ENCODE measurements around the gene TNRC6A. TPM values are rescaled to one million over a fixed set of nuclear protein-coding genes. Genes with fewer than 3 reads are reported as not detected.
"Not testable (repeated sequence)": the region's sequence is repeated elsewhere in the genome, so short reads cannot be mapped to it uniquely, and the experiment has no call there.

Gene TNRC6A
- total RNA-seq, 1 donor from 2014 or later = 34.3 TPM

- peaks cover 21% of the 10 kb centered on the region for H3K4me1 ChIP-seq
- intact Hi-C loops (cut with micrococcal nuclease) = no loop called here
- no peak overlapping the region for H3K4me3 ChIP-seq
- DNase-seq = no peak
- peaks cover 10% of the 10 kb centered on the region for H3K9me3 ChIP-seq (replicated peaks)
- no peaks in the 10 kb centered on the region for H3K27me3 ChIP-seq (ENCODE audit: low read depth)
- H3K27ac ChIP-seq (replicated peaks) = peak overlapping the region; percentile 82
- TF ChIP-seq CTCF (IDR thresholded peaks at IDR 0.05; ENCODE audit: borderline replicate concordance) = no peak
- H3K36me3 ChIP-seq = no peaks in the 10 kb centered on the region
These were observed 27.9 kb upstream of the TNRC6A start for GRCh38 chr16:24701521-24701951.

- H3K4me1 ChIP-seq; H3K4me3 ChIP-seq; H3K27ac ChIP-seq (replicated peaks); DNase-seq; H3K36me3 ChIP-seq; H3K27me3 ChIP-seq (ENCODE audit: low read depth); H3K9me3 ChIP-seq (replicated peaks); intact Hi-C loops (cut with micrococcal nuclease): not testable (repeated sequence)
These were observed 21.7 kb upstream of the TNRC6A start for GRCh38 chr16:24707760-24708159.

- no peak overlapping the region for H3K4me3 ChIP-seq
- intact Hi-C loops (cut with micrococcal nuclease) = loop anchor here (10.0 kb wide), 1 partner anchor 61 kb away; no protein-coding TSS in a partner anchor
- no peaks in the 10 kb centered on the region for H3K27me3 ChIP-seq (ENCODE audit: low read depth)
- no peak for DNase-seq
- H3K9me3 ChIP-seq (replicated peaks) = peaks cover 11% of the 10 kb centered on the region
- H3K4me1 ChIP-seq = peaks cover 10% of the 10 kb centered on the region
- no peak for TF ChIP-seq CTCF (IDR thresholded peaks at IDR 0.05; ENCODE audit: borderline replicate concordance)
- H3K36me3 ChIP-seq = no peaks in the 10 kb centered on the region
- H3K27ac ChIP-seq (replicated peaks) = no peak overlapping the region
These were observed 16.1 kb upstream of the TNRC6A start for GRCh38 chr16:24713379-24713778.

- Histone ChIP-seq H3K27ac (replicated peaks) (no peak overlapping the region), H3K4me1 (peaks cover 10% of the 10 kb centered on the region), H3K9me3 (replicated peaks) (peaks cover 11% of the 10 kb centered on the region), H3K36me3 (no peaks in the 10 kb centered on the region), H3K4me3 (no peak overlapping the region), H3K27me3 (ENCODE audit: low read depth) (no peaks in the 10 kb centered on the region)
- intact Hi-C loops (cut with micrococcal nuclease) = loop anchor here (10.0 kb wide), 1 partner anchor 57 kb away; no protein-coding TSS in a partner anchor
- DNase-seq = no peak
- no peak for TF ChIP-seq CTCF (IDR thresholded peaks at IDR 0.05; ENCODE audit: borderline replicate concordance)
These were observed 12.0 kb upstream of the TNRC6A start for GRCh38 chr16:24717411-24717810.

GRCh38 chr16:24718967-24719521 is 10.4 kb upstream of the TNRC6A start:
- Histone ChIP-seq H3K4me3 (no peak overlapping the region), H3K27ac (replicated peaks) (no peak overlapping the region), H3K4me1 (peaks cover 10% of the 10 kb centered on the region), H3K27me3 (ENCODE audit: low read depth) (no peaks in the 10 kb centered on the region), H3K36me3 (no peaks in the 10 kb centered on the region), H3K9me3 (replicated peaks) (no peaks in the 10 kb centered on the region)
- no peak for TF ChIP-seq CTCF (IDR thresholded peaks at IDR 0.05; ENCODE audit: borderline replicate concordance)
- intact Hi-C loops (cut with micrococcal nuclease) = loop anchor here (10.0 kb wide), 1 partner anchor 56 kb away; no protein-coding TSS in a partner anchor
- DNase-seq = no peak

GRCh38 chr16:24721830-24722238 is 7.6 kb upstream of the TNRC6A start:
- H3K27ac ChIP-seq (replicated peaks) = no peak overlapping the region
- DNase-seq = no peak
- no peak overlapping the region for H3K4me3 ChIP-seq
- no peaks in the 10 kb centered on the region for H3K9me3 ChIP-seq (replicated peaks)
- H3K4me1 ChIP-seq = peaks cover 10% of the 10 kb centered on the region
- TF ChIP-seq CTCF (IDR thresholded peaks at IDR 0.05; ENCODE audit: borderline replicate concordance) = no peak
- intact Hi-C loops (cut with micrococcal nuclease) = no loop called here
- H3K36me3 ChIP-seq = no peaks in the 10 kb centered on the region
- H3K27me3 ChIP-seq (ENCODE audit: low read depth) = no peaks in the 10 kb centered on the region
